SK-N-SH (cell line): ENCODE results near the gene RPN1. TPM values are rescaled to one million over a fixed set of nuclear protein-coding genes. Genes with fewer than 3 reads are reported as not detected.

Experiments
- CTCF ChIA-PET: fragments of 300-600, 350-600 bp; formaldehyde crosslinking; extraction: SDS; loops from one replicate; lab custom pipeline; 2021; lab: Yijun Ruan, JAX
- POLR2A ChIA-PET: fragments of 350-600 bp; sonication (Branson Sonifier 250); formaldehyde crosslinking; extraction: SDS; loops from one replicate; lab custom pipeline; 2020; ENCODE audit warnings: antibody characterized with exemption, inconsistent platforms; lab: Yijun Ruan, JAX
- DNase-seq: peaks from one replicate; pipeline ENCODE4 v3.0.0; 2012
- H2AFZ ChIP-seq: fragments of 200-600 bp; sonication (generic); 2 replicates; pipeline ENCODE4 v1.8.1; 2016; ENCODE audit warnings: antibody characterized with exemption, mild to moderate bottlenecking, low read depth
- H3F3A ChIP-seq: fragments of 200-600 bp; sonication (generic); replicated peaks from 2 replicates; pipeline ENCODE3; 2016; ENCODE audit warnings: antibody characterized with exemption, mild to moderate bottlenecking; ENCODE audit not compliant: insufficient read depth
- H3K27ac ChIP-seq, 2 experiments: fragments of 200-500 bp in 1 of 2; fragments of 200-600 bp in 1 of 2; sonication (Bioruptor generic) in 1 of 2; sonication (generic), shearing (Covaris generic) in 1 of 2; 2 replicates each; pipeline versions ENCODE4 v1.5.1 to v1.6.1; 2014 to 2016; ENCODE audit warnings: low read depth in 2 of 2, inconsistent platforms in 1 of 2, low read length in 1 of 2, mild to moderate bottlenecking in 1 of 2, mixed read lengths in 1 of 2
- H3K27me3 ChIP-seq: fragments of 200-600 bp; sonication (generic), shearing (Covaris generic); 2 replicates; pipeline ENCODE4 v1.6.1; 2016; ENCODE audit warnings: mixed run types; ENCODE audit not compliant: insufficient read depth
- H3K36me3 ChIP-seq, 2 experiments: fragments of 200-500 bp in 1 of 2; fragments of 200-600 bp in 1 of 2; sonication (Bioruptor generic) in 1 of 2; sonication (generic) in 1 of 2; replicated peaks in 1 of 2; 2 replicates each; pipeline versions ENCODE3 to v1.5.1; 2014 to 2016; ENCODE audit warnings: low read length in 1 of 2, mild to moderate bottlenecking in 1 of 2; ENCODE audit not compliant: insufficient read depth in 2 of 2, control insufficient read depth in 1 of 2
- H3K4me1 ChIP-seq, 2 experiments: fragments of 200-500 bp in 1 of 2; fragments of 200-600 bp in 1 of 2; sonication (Bioruptor generic) in 1 of 2; sonication (generic), shearing (Covaris generic) in 1 of 2; 2 replicates each; pipeline versions ENCODE4 v1.5.1 to v1.6.1; 2014 to 2016; ENCODE audit warnings: low read depth in 1 of 2, low read length in 1 of 2, mixed run types in 1 of 2; ENCODE audit not compliant: insufficient read depth in 2 of 2, control insufficient read depth in 1 of 2
- H3K4me2 ChIP-seq: fragments of 200-600 bp; sonication (generic), shearing (Covaris generic); 2 replicates; pipeline ENCODE4 v1.6.1; 2017; ENCODE audit warnings: mixed run types
- H3K4me3 ChIP-seq, 2 experiments: fragments of 200-500 bp in 1 of 2; fragments of 200-600 bp in 1 of 2; sonication (Bioruptor generic) in 1 of 2; sonication (generic), shearing (Covaris generic) in 1 of 2; 2 replicates each; pipeline versions ENCODE4 v1.5.1 to v1.8.1; 2014 to 2016; ENCODE audit warnings: low read depth in 2 of 2, inconsistent platforms in 1 of 2, low read length in 1 of 2, mild to moderate bottlenecking in 1 of 2, mixed read lengths in 1 of 2, moderate library complexity in 1 of 2
- H3K79me2 ChIP-seq: fragments of 200-600 bp; sonication (generic); 2 replicates; pipeline ENCODE4 v1.8.1; 2017; ENCODE audit warnings: mild to moderate bottlenecking; ENCODE audit not compliant: insufficient read depth
- H3K9ac ChIP-seq: fragments of 200-600 bp; sonication (generic); 2 replicates; pipeline ENCODE4 v1.6.1; 2017; ENCODE audit warnings: mixed run types
- H3K9me2 ChIP-seq: fragments of 200-600 bp; sonication (generic); 2 replicates; pipeline ENCODE4 v1.6.1; 2017; ENCODE audit warnings: mixed run types
- H3K9me3 ChIP-seq: fragments of 200-600 bp; sonication (generic); 2 replicates; pipeline ENCODE4 v1.6.1; 2017; ENCODE audit warnings: mixed run types, mild to moderate bottlenecking, moderate library complexity
- H4K20me1 ChIP-seq: fragments of 200-600 bp; sonication (generic); 2 replicates; pipeline ENCODE4 v1.6.1; 2017; ENCODE audit warnings: mild to moderate bottlenecking, mixed run types; ENCODE audit not compliant: insufficient read depth
- CHD2 ChIP-seq: fragments of 150-350 bp; IDR thresholded peaks from 2 replicates; pipeline ENCODE4 v1.6.1; 2018; ENCODE audit warnings: low read length; ENCODE audit not compliant: partially characterized antibody
- ELF1 ChIP-seq: IDR thresholded peaks from 2 replicates; pipeline ENCODE4 v1.4.0; 2012
- EZH2phosphoT487 ChIP-seq: fragments of 200-600 bp; sonication (generic); IDR thresholded peaks from 2 replicates; pipeline ENCODE4 v1.6.1; 2017; ENCODE audit warnings: low read depth, mixed run types, mild to moderate bottlenecking, antibody characterized with exemption, moderate library complexity, borderline replicate concordance
- FOXJ3 ChIP-seq: sonication (generic); formaldehyde crosslinking; IDR thresholded peaks from 2 replicates; pipeline ENCODE4 v1.5.1; 2020; ENCODE audit warnings: mild to moderate bottlenecking, missing genetic modification reagents
- FOXM1 ChIP-seq: IDR thresholded peaks from 2 replicates; pipeline ENCODE4 v1.4.0; 2012; ENCODE audit warnings: low read depth, mild to moderate bottlenecking
- GABPA ChIP-seq: IDR thresholded peaks from 2 replicates; pipeline ENCODE4 v1.4.0; 2012; ENCODE audit warnings: low read depth, mild to moderate bottlenecking
- MXI1 ChIP-seq: IDR thresholded peaks from 2 replicates; pipeline ENCODE4 v1.6.1; 2012; ENCODE audit warnings: mild to moderate bottlenecking, low read depth, low read length, improper control_type of control experiment
- NRF1 ChIP-seq: IDR thresholded peaks from 2 replicates; pipeline ENCODE4 v1.6.1; 2012; ENCODE audit warnings: low read depth, mild to moderate bottlenecking, low read length
- POLR2AphosphoS5 ChIP-seq: IDR thresholded peaks from 2 replicates; pipeline ENCODE4 v1.6.1; 2012; ENCODE audit warnings: low read depth, low read length
- RCOR1 ChIP-seq: fragments of 150-350 bp; IDR thresholded peaks from 2 replicates; pipeline ENCODE4 v1.6.1; 2017; ENCODE audit warnings: antibody characterized with exemption, low read length
- RFX5 ChIP-seq: IDR thresholded peaks from 2 replicates; pipeline ENCODE4 v1.6.1; 2012; ENCODE audit warnings: mild to moderate bottlenecking, improper control_type of control experiment, low read length
- RXRA ChIP-seq: IDR thresholded peaks from 2 replicates; pipeline ENCODE4 v1.4.0; 2012; ENCODE audit warnings: low read depth, mild to moderate bottlenecking, borderline replicate concordance
- SIN3A ChIP-seq: IDR thresholded peaks from 2 replicates; pipeline ENCODE4 v1.6.1; 2012; ENCODE audit warnings: low read depth, mild to moderate bottlenecking, low read length, moderate library complexity, borderline replicate concordance
- TAF1 ChIP-seq: IDR thresholded peaks from 2 replicates; pipeline ENCODE4 v1.6.1; 2012; ENCODE audit warnings: low read depth, mild to moderate bottlenecking, low read length, moderate library complexity, borderline replicate concordance
- TCF12 ChIP-seq: IDR thresholded peaks from 2 replicates; pipeline ENCODE4 v1.4.0; 2012
- YY1 ChIP-seq: IDR thresholded peaks from 2 replicates; pipeline ENCODE4 v1.4.0; 2012; ENCODE audit warnings: low read depth, mild to moderate bottlenecking
- WGBS: methylation state at CpG from one replicate; pipeline ENCODE4 v1.1.6; 2017; ENCODE audit warnings: low lambda C conversion rate; 5-methylcytosine and 5-hydroxymethylcytosine counted together
- polyA plus RNA-seq, 3 experiments: library from polyadenylated mRNA; depleted of rRNA; stranded (reverse); fragments of >200 nt; gene quantifications; 2 replicates each; pipeline ENCODE4 v1.2.3, GENCODE V29; 2012
- TF ChIP-seq, protein P1 (sequence below): IDR thresholded peaks from 2 replicates; pipeline ENCODE4 v1.4.0; 2012; ENCODE audit warnings: low read depth, borderline replicate concordance
- TF ChIP-seq, protein P2 (sequence below): IDR thresholded peaks from 2 replicates; pipeline ENCODE4 v1.4.0; 2012; ENCODE audit warnings: low read depth
- TF ChIP-seq, protein P3 (sequence below): IDR thresholded peaks from 2 replicates; pipeline ENCODE4; 2012
- TF ChIP-seq, protein P4 (sequence below): IDR thresholded peaks from 2 replicates; pipeline ENCODE4 v1.6.1; 2012; ENCODE audit warnings: mild to moderate bottlenecking, low read depth, low read length, moderate library complexity

Gene RPN1
- polyA plus RNA-seq (2012; rRNA removed) = 162 and 183 TPM in 2 replicates
- polyA plus RNA-seq (2012; cell fraction: cytosol; rRNA removed) = 140 and 172 TPM in 2 replicates
- polyA plus RNA-seq (2012; cell fraction: nucleus; rRNA removed) = 92.3 and 140 TPM in 2 replicates

DNA sequence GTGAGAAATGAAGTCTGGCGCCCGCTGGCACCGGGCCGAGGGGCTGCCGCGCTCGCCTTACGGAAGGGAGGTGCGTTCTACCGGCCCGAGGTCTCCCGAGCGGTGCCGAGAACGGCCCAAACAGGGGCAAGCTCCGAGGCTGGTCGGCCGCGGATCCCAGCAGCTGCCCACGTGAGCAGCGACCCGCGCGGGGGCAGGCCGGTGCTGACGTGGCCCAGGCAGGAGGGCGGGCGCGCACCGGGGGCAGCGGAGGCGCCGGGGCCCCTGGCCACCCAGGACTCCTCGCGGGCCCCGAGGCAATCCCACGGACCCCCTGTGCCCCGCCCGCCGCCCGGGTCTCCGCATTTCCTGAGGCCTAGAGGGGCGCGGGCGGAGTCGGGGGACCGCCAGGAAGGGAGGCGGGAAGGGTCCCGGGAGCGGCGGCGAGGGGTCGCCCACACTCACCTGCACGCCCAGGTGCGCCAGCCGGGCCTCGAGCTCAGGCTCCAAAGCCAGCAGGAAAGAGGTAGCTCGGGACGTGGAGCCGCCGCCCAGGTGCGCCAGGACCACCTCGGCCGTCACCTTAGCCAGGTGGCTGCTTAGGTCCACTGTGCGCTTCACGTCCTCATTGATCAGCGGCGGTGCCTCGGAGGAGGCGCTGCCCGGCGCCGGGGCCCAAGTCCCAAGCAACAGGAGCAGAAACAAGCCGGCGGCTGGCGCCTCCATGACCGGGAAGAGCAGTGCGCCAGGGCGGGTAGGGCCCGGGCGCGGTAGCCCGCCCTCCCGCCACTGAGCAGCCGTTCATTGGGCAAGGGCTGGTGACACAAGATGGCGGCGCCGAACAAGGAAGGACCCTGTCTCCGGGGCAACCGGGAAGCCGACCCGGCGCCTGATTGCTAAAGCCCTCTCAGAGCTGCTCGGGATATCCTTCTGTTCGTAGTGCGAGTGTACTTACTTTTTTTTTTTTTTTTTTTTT, at the start of gene RPN1:
TSS of gene RPN1 (minus strand) at position 723 of the 955 bp plus-strand sequence. CDS start at position 705, 18 bp downstream.
- H4K20me1 ChIP-seq = peaks cover 45% of the 10 kb centered on the region
- peak within 1 kb of the TSS; percentile 79 for H3K4me2 ChIP-seq
- H2AFZ ChIP-seq = peak within 1 kb of the TSS; percentile 96
- 3% methylated on average over 13 of the region's 96 CpGs for WGBS
- peaks cover 53% of the 10 kb centered on the region for H3K79me2 ChIP-seq
- peak within 1 kb of the TSS; percentile 85 to 92 for H3K27ac ChIP-seq
- ChIA-PET POLR2A (interaction anchor here (0.6 to 1.7 kb wide), 6 partner anchors 29 to 826 kb away, joined by 3 to 5 read pairs (median 4); partner anchors contain the start of genes RAB43 and RAB7A), CTCF (interaction anchor here (1.0 to 2.6 kb wide), 3 partner anchors 30 to 33 kb away, joined by 3 to 10 read pairs (median 8); no protein-coding TSS in a partner anchor)
- H3K9me3 ChIP-seq = no peaks in the 10 kb centered on the region
- H3K27me3 ChIP-seq = no peaks in the 10 kb centered on the region
- H3K9ac ChIP-seq = peak within 1 kb of the TSS; percentile 100
- no peaks in the 10 kb centered on the region for H3K36me3 ChIP-seq
- TF ChIP-seq YY1 = peak; percentile 83
- TF ChIP-seq, protein P1, sequence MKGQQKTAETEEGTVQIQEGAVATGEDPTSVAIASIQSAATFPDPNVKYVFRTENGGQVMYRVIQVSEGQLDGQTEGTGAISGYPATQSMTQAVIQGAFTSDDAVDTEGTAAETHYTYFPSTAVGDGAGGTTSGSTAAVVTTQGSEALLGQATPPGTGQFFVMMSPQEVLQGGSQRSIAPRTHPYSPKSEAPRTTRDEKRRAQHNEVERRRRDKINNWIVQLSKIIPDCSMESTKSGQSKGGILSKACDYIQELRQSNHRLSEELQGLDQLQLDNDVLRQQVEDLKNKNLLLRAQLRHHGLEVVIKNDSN = peak; percentile 74
- no peak; the same call in 1 of the 2 replicates for TF ChIP-seq RCOR1
- TF ChIP-seq GABPA = no peak
- TF ChIP-seq RFX5 = peak; percentile 71
- no peak for TF ChIP-seq EZH2phosphoT487
- TF ChIP-seq FOXJ3 (CRISPR knock-in tag) = no peak
- TF ChIP-seq, protein P2, sequence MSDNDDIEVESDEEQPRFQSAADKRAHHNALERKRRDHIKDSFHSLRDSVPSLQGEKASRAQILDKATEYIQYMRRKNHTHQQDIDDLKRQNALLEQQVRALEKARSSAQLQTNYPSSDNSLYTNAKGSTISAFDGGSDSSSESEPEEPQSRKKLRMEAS = peak; percentile 50
- TF ChIP-seq SIN3A = peak; percentile 59; the same call in 1 of the 2 replicates
- peak; percentile 56 for TF ChIP-seq ELF1
- 0 out of 2 replicates have a peak, but pooled peaks have one; percentile 17 for TF ChIP-seq NRF1
- peak; percentile 69 for TF ChIP-seq TAF1
- TF ChIP-seq POLR2AphosphoS5 = peak; percentile 93
- no peak for TF ChIP-seq FOXM1
- peak; percentile 89 for TF ChIP-seq MXI1
- no peak for TF ChIP-seq TCF12
- TF ChIP-seq RXRA = no peak
- TF ChIP-seq, protein P3, sequence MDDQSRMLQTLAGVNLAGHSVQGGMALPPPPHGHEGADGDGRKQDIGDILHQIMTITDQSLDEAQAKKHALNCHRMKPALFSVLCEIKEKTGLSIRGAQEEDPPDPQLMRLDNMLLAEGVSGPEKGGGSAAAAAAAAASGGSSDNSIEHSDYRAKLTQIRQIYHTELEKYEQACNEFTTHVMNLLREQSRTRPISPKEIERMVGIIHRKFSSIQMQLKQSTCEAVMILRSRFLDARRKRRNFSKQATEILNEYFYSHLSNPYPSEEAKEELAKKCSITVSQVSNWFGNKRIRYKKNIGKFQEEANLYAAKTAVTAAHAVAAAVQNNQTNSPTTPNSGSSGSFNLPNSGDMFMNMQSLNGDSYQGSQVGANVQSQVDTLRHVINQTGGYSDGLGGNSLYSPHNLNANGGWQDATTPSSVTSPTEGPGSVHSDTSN = no peak
- TF ChIP-seq, protein P4, sequence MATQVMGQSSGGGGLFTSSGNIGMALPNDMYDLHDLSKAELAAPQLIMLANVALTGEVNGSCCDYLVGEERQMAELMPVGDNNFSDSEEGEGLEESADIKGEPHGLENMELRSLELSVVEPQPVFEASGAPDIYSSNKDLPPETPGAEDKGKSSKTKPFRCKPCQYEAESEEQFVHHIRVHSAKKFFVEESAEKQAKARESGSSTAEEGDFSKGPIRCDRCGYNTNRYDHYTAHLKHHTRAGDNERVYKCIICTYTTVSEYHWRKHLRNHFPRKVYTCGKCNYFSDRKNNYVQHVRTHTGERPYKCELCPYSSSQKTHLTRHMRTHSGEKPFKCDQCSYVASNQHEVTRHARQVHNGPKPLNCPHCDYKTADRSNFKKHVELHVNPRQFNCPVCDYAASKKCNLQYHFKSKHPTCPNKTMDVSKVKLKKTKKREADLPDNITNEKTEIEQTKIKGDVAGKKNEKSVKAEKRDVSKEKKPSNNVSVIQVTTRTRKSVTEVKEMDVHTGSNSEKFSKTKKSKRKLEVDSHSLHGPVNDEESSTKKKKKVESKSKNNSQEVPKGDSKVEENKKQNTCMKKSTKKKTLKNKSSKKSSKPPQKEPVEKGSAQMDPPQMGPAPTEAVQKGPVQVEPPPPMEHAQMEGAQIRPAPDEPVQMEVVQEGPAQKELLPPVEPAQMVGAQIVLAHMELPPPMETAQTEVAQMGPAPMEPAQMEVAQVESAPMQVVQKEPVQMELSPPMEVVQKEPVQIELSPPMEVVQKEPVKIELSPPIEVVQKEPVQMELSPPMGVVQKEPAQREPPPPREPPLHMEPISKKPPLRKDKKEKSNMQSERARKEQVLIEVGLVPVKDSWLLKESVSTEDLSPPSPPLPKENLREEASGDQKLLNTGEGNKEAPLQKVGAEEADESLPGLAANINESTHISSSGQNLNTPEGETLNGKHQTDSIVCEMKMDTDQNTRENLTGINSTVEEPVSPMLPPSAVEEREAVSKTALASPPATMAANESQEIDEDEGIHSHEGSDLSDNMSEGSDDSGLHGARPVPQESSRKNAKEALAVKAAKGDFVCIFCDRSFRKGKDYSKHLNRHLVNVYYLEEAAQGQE = peak; percentile 44; the same call in 1 of the 2 replicates
- TF ChIP-seq CHD2 = no peak
- no peaks in the 10 kb centered on the region for H3F3A ChIP-seq
- DNase-seq = peak; percentile 98
- no peaks in the 10 kb centered on the region; a peak in 1 of 4 replicates for H3K4me1 ChIP-seq
- H3K9me2 ChIP-seq = no peaks in the 10 kb centered on the region
- H3K4me3 ChIP-seq = peak within 1 kb of the TSS; percentile 88 to 100
